MCF 10A (cell line): ENCODE measurements around the gene SLC5A4. TPM values are rescaled to one million over a fixed set of nuclear protein-coding genes. Genes with fewer than 3 reads are reported as not detected.

Source experiments
- BruUV-seq: library from RNA; stranded (reverse); fragments of 400-500 nt; replicated peaks from 2 replicates; lab custom pipeline; 2021; lab: Mats Ljungman, UMichigan
- CTCF ChIA-PET: fragments of 300-600 bp; sonication (Branson Sonifier 250); formaldehyde crosslinking; extraction: SDS; loops from one replicate; lab custom pipeline; 2021; ENCODE audit warnings: antibody characterized with exemption, inconsistent platforms; lab: Yijun Ruan, JAX
- POLR2A ChIA-PET: fragments of 300-600, 350-650 bp; sonication (Branson Sonifier 250); formaldehyde crosslinking; extraction: SDS; loops from one replicate; lab custom pipeline; 2020; ENCODE audit warnings: antibody characterized with exemption, inconsistent platforms; lab: Yijun Ruan, JAX
- DNase-seq: peaks from one replicate; pipeline ENCODE4 v3.0.0-alpha.2; 2018; ENCODE audit not compliant: unreplicated experiment
- H3K27ac Mint-ChIP-seq: one replicate; pipeline ENCODE4 v1.8.0; 2022; ENCODE audit warnings: mild to moderate bottlenecking, low read depth, mixed read lengths; ENCODE audit not compliant: unreplicated experiment
- H3K27me3 Mint-ChIP-seq: one replicate; pipeline ENCODE4 v1.8.0; 2022; ENCODE audit warnings: mixed read lengths; ENCODE audit not compliant: insufficient read depth, unreplicated experiment
- H3K36me3 Mint-ChIP-seq: one replicate; pipeline ENCODE4 v1.8.0; 2022; ENCODE audit warnings: mild to moderate bottlenecking, moderate library complexity, mixed read lengths; ENCODE audit not compliant: insufficient read depth, unreplicated experiment
- H3K4me1 Mint-ChIP-seq: one replicate; pipeline ENCODE4 v1.8.0; 2022; ENCODE audit warnings: mixed read lengths; ENCODE audit not compliant: insufficient read depth, unreplicated experiment
- H3K4me3 Mint-ChIP-seq: one replicate; pipeline ENCODE4 v1.8.0; 2022; ENCODE audit warnings: mild to moderate bottlenecking, moderate library complexity, mixed read lengths; ENCODE audit not compliant: unreplicated experiment
- H3K9me3 Mint-ChIP-seq: one replicate; pipeline ENCODE4 v1.8.0; 2022; ENCODE audit warnings: mixed read lengths; ENCODE audit not compliant: unreplicated experiment
- intact Hi-C: fragments of 100-400 bp; cut with micrococcal nuclease; formaldehyde crosslinking; loops from 2 replicates; pipeline ENCODE4 v1.14.1; 2022
- total RNA-seq: library from RNA; stranded (reverse); gene quantifications from 2 replicates; pipeline ENCODE4 v1.2.3, GENCODE V29; 2022
- TF ChIP-seq, protein P1 (sequence below): fragments of 200-600 bp; IDR thresholded peaks from one replicate; pipeline ENCODE4 v1.8.0; 2022; ENCODE audit warnings: antibody characterized with exemption, mild to moderate bottlenecking; ENCODE audit not compliant: unreplicated experiment

Gene SLC5A4
- total RNA-seq, 1 experiment from 2014 or later, result not detected

DNA sequence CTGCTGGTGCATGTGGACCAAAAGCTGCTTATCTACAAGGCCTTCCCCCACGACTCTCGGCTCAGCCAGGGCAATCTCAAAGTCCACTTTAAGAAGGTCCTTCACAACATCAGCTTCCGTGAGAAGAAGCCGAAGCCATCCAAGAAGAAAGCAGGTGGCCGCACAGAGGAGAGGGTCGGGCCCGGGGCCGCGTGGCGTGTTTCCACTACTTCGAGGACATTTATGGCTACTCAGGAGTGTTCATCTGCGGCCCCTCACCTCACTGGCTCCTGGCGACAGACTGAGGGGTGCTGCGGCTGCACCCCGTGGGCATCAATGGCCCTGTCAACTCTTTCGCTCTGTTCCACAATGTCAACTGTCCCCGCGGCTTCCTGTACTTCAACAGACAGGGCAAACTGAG is 16.2 kb upstream of the SLC5A4 start:
- Mint-ChIP-seq H3K9me3 (no peaks in the 10 kb centered on the region), H3K4me3 (no peak overlapping the region), H3K27me3 (no peaks in the 10 kb centered on the region), H3K4me1 (no peaks in the 10 kb centered on the region), H3K36me3 (no peaks in the 10 kb centered on the region), H3K27ac (no peak overlapping the region)
- POLR2A ChIA-PET, result no interaction called here
- no peak for DNase-seq
- CTCF ChIA-PET, result interaction anchor here (2.1 kb wide), 1 partner anchor 69 kb away, joined by 7 read pairs; no protein-coding TSS in a partner anchor
- intact Hi-C loops, result no loop called here
- no TSS peak for BruUV-seq
- TF ChIP-seq, protein P1, sequence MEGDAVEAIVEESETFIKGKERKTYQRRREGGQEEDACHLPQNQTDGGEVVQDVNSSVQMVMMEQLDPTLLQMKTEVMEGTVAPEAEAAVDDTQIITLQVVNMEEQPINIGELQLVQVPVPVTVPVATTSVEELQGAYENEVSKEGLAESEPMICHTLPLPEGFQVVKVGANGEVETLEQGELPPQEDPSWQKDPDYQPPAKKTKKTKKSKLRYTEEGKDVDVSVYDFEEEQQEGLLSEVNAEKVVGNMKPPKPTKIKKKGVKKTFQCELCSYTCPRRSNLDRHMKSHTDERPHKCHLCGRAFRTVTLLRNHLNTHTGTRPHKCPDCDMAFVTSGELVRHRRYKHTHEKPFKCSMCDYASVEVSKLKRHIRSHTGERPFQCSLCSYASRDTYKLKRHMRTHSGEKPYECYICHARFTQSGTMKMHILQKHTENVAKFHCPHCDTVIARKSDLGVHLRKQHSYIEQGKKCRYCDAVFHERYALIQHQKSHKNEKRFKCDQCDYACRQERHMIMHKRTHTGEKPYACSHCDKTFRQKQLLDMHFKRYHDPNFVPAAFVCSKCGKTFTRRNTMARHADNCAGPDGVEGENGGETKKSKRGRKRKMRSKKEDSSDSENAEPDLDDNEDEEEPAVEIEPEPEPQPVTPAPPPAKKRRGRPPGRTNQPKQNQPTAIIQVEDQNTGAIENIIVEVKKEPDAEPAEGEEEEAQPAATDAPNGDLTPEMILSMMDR, result no peak

DNA sequence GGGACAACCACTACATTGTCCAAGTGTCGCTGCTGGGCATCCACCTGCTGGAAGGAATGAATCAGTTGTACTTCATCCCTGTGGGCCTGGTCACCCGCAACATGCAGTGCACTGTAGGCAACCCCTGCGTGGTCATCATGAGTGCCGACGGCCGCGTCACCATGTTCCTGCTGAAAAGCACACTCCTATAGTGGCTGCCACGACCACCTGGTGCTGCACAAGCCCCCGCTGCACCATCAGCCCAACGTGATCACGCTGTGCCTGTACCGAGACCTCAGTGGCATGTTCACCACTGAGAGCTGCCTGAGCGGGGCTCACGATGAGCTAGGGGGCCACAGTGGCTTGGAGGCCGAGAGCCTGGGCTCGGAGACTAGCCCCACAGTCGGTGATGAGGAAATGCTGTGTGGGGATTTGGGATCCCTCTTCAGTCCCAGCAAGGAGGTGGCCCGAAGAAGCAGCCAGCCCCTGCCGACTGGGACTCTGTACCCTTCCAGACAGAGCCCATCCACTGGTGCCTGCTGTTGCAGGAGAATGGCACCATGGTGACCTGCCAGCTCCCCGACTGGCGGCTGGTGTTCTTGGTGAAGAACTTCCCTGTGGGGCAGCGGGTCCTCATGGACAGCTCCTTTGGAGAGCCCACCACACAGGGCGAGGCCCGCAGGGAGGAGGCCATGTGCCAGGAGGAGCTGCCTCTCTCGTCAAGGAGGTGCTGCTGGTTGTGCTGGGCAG is 15.7 kb upstream of the SLC5A4 start:
- TF ChIP-seq, protein P1, result no peak
- no peaks in the 10 kb centered on the region for H3K27me3 Mint-ChIP-seq
- intact Hi-C loops, result no loop called here
- no peaks in the 10 kb centered on the region for H3K9me3 Mint-ChIP-seq
- ChIA-PET POLR2A (no interaction called here), CTCF (interaction anchor here (2.1 kb wide), 1 partner anchor 69 kb away, joined by 7 read pairs; no protein-coding TSS in a partner anchor)
- BruUV-seq, result no TSS peak
- no peak overlapping the region for H3K4me3 Mint-ChIP-seq
- H3K36me3 Mint-ChIP-seq, result no peaks in the 10 kb centered on the region
- H3K27ac Mint-ChIP-seq, result no peak overlapping the region
- peaks cover 5% of the 10 kb centered on the region for H3K4me1 Mint-ChIP-seq
- no peak for DNase-seq

DNA sequence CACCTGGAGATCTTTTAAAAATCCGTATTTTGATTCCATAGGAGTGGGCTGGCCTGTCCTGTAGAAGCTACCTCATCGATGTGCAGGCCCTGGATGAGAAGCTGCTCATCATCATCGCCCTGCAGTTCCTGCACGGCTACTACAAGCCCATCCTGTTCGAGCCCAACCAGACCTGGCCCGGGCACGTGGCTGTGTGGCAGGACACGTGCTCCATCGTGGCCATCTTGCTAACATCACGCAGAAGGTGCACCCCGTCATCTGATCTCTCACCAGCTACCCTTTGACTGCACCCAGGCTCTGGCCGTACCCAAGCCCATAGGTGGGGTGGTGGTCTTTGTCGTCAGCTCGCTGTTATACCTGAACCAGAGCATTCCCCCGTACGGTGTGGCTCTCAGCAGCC is 14.2 kb upstream of the SLC5A4 start:
- DNase-seq, result no peak
- Mint-ChIP-seq H3K9me3 (no peaks in the 10 kb centered on the region), H3K4me3 (no peak overlapping the region), H3K27ac (no peak overlapping the region), H3K27me3 (no peaks in the 10 kb centered on the region), H3K4me1 (peaks cover 8% of the 10 kb centered on the region), H3K36me3 (no peaks in the 10 kb centered on the region)
- no TSS peak for BruUV-seq
- ChIA-PET POLR2A (no interaction called here), CTCF (interaction anchor here (0.6 to 0.7 kb wide), 3 partner anchors 19 to 197 kb away, joined by 3 read pairs; no protein-coding TSS in a partner anchor)
- TF ChIP-seq, protein P1, result no peak
- intact Hi-C loops, result loop anchor here (10.0 kb wide), 1 partner anchor 205 kb away; the partner anchor contains the start of gene FBXO7

DNA sequence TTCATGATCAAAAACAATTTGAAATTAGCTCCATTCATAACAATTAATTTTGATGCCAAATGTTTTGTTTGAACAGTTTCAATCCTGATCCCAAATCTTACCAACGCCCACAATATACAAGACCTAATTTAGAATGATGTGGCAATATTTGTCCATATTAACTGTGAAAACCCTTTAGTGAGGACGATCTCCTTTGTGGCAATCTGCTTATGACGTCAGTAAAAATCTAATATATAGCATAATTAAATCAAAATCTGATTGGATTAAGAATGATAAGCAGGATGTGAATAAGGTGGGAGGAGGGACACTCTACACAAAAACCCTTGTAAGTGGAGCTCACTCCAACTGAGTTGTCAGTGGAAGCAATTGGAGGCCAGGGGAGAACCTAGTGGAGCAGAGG is 11.9 kb upstream of the SLC5A4 start:
- no peak for DNase-seq
- no peaks in the 10 kb centered on the region for H3K9me3 Mint-ChIP-seq
- intact Hi-C loops, result loop anchor here (10.0 kb wide), 1 partner anchor 208 kb away; the partner anchor contains the start of gene FBXO7
- no peak overlapping the region for H3K27ac Mint-ChIP-seq
- peaks cover 8% of the 10 kb centered on the region for H3K4me1 Mint-ChIP-seq
- ChIA-PET POLR2A (no interaction called here), CTCF (interaction anchor here (0.5 to 3.7 kb wide), 23 partner anchors 8 to 289 kb away, joined by 3 to 44 read pairs (median 6); partner anchors contain the start of genes RFPL2 and SLC5A4)
- H3K36me3 Mint-ChIP-seq, result no peaks in the 10 kb centered on the region
- H3K27me3 Mint-ChIP-seq, result no peaks in the 10 kb centered on the region
- no TSS peak for BruUV-seq
- TF ChIP-seq, protein P1, result no peak
- H3K4me3 Mint-ChIP-seq, result no peak overlapping the region
